Testis (tissue), 3 donors: ENCODE results near the gene GPR152. TPM values are rescaled to one million over a fixed set of nuclear protein-coding genes. Genes with fewer than 3 reads are reported as not detected.

ENCODE experiments used
- DNase-seq: peaks from one replicate; pipeline ENCODE4 v3.0.0-alpha.2; 2019
- H3K27ac ChIP-seq, 2 donors: fragments of 200-600 bp; sonication (generic); one replicate each; pipeline ENCODE4 v1.5.1; 2019
- H3K27me3 ChIP-seq: fragments of 200-600 bp; sonication (generic); one replicate; pipeline ENCODE4 v1.5.1; 2019
- H3K36me3 ChIP-seq: fragments of 200-600 bp; sonication (generic); one replicate; pipeline ENCODE4 v1.5.1; 2017; ENCODE audit warnings: low read depth; ENCODE audit errors: missing control alignments
- H3K4me1 ChIP-seq: fragments of 200-600 bp; sonication (generic); one replicate; pipeline ENCODE4 v1.5.1; 2019
- H3K4me3 ChIP-seq, 2 donors: fragments of 200-600 bp; sonication (generic); one replicate each; pipeline ENCODE4 v1.5.1; 2017 to 2019
- H3K9me3 ChIP-seq: fragments of 200-600 bp; sonication (generic); one replicate; pipeline ENCODE4 v1.5.1; 2017
- CTCF ChIP-seq, 3 experiments: fragments of 450-650 bp in 2 of 3; fragments of 200-600 bp in 1 of 3; sonication (generic) in 1 of 3; IDR thresholded peaks; one replicate each; pipeline ENCODE4 v1.5.1; 2016 to 2019; ENCODE audit warnings: antibody characterized with exemption in 3 of 3, mild to moderate bottlenecking in 2 of 3, moderate library complexity in 1 of 3
- POLR2A ChIP-seq: fragments of 450-650 bp; IDR thresholded peaks from one replicate; pipeline ENCODE4 v1.6.1; 2017; ENCODE audit warnings: antibody characterized with exemption, mild to moderate bottlenecking, moderate library complexity
- WGBS, 2 donors: methylation state at CpG; one replicate each; pipeline ENCODE4 v1.1.5; 2018; 5-methylcytosine and 5-hydroxymethylcytosine counted together
- intact Hi-C: fragments of 100-400 bp; cut with DNase I; formaldehyde crosslinking; loops from one replicate; pipeline ENCODE4 v1.15.1; 2023; ENCODE audit warnings: low total_unique reads
- polyA plus RNA-seq: library from polyadenylated mRNA; stranded (reverse); fragments of 350-450 nt; fragmentation: Illumina TruSeq; extraction: RNeasy Lipid Tissue Mini Kit (QIAGEN cat#74804); gene quantifications from one replicate; pipeline ENCODE4 v1.2.3, GENCODE V29; 2014; ENCODE audit warnings: low read depth, low replicate concordance; ENCODE audit not compliant: insufficient read depth
- total RNA-seq, 2 donors: library from RNA; depleted of rRNA; stranded (reverse); fragments of >200 nt; gene quantifications; one replicate each; pipeline ENCODE4 v1.2.3, GENCODE V29; 2016

Gene GPR152
- total and polyA plus RNA-seq, 3 donors from 2014 or later = not detected

- intact Hi-C loops = no loop called here
- no peak overlapping the region for H3K4me3 ChIP-seq
- no peaks in the 10 kb centered on the region for H3K36me3 ChIP-seq
- H3K4me1 ChIP-seq = no peaks in the 10 kb centered on the region
- no peak overlapping the region for H3K27ac ChIP-seq
- no peaks in the 10 kb centered on the region for H3K9me3 ChIP-seq
- no peaks in the 10 kb centered on the region for H3K27me3 ChIP-seq
- DNase-seq = no peak
- TF ChIP-seq CTCF (IDR thresholded peaks at IDR 0.05) = no peak
- no peak for TF ChIP-seq POLR2A
- WGBS, 2 donors = 88 to 94% methylated on average over 11 to 12 of the region's 12 CpGs
Observed at GRCh38 chr11:67457453-67457852, 4.9 kb upstream of the GPR152 start.

DNA sequence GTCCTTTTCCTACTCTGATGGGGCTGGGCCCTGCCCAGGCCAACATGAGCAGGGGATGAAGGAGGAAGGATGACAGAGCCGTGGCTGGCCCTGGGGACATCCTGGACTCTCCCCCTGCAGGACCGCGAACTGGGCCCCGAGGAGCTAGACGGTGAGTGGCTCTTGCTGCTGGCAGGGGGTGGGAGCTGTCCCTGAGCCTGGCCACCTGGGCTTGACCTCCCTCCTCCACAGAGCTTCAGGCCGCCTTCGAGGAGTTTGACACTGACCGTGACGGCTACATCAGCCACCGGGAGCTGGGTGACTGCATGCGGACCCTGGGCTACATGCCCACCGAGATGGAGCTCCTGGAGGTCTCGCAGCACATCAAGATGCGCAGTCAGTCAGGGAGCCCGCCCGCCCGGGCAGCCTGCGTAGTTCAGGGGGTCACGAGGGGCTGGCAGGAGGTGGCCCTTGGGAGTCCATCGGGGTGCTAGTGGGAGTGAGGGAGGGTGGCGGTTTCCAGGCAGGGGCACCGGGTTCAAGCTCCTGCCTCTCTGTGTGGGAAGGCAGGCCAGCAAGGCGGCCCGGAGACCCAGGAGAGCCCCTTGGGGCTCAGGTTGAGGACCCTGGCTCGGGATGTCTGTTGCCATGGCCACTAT lies 3.7 kb upstream of the GPR152 start:
- H3K4me1 ChIP-seq = no peaks in the 10 kb centered on the region
- no peak for DNase-seq
- H3K4me3 ChIP-seq = no peak overlapping the region
- H3K9me3 ChIP-seq = no peaks in the 10 kb centered on the region
- no peak for TF ChIP-seq CTCF (IDR thresholded peaks at IDR 0.05)
- no peak for TF ChIP-seq POLR2A
- WGBS, 2 donors = 50 to 74% methylated on average over 1 to 25 of the region's 25 CpGs
- intact Hi-C loops = no loop called here
- no peak overlapping the region for H3K27ac ChIP-seq
- no peaks in the 10 kb centered on the region for H3K36me3 ChIP-seq
- no peaks in the 10 kb centered on the region for H3K27me3 ChIP-seq

GRCh38 chr11:67455054-67455453 lies 2.5 kb upstream of the GPR152 start, which contains the start of gene CABP4:
CABP4 (plus strand) TSS chr11:67455354; CDS start chr11:67455424, 70 bp downstream.
- H3K4me3 ChIP-seq = no peak within 1 kb of the TSS
- intact Hi-C loops = no loop called here
- DNase-seq = no peak
- H3K27ac ChIP-seq = no peak within 1 kb of the TSS
- no peaks in the 10 kb centered on the region for H3K4me1 ChIP-seq
- H3K27me3 ChIP-seq = no peaks in the 10 kb centered on the region
- WGBS, 2 donors = 92 to 93% methylated on average over 3 of the region's 3 CpGs
- no peaks in the 10 kb centered on the region for H3K9me3 ChIP-seq
- TF ChIP-seq POLR2A = no peak
- TF ChIP-seq CTCF (IDR thresholded peaks at IDR 0.05) = no peak
- H3K36me3 ChIP-seq = no peaks in the 10 kb centered on the region

- Histone ChIP-seq H3K9me3 (no peaks in the 10 kb centered on the region), H3K27me3 (no peaks in the 10 kb centered on the region), H3K4me3 (no peak overlapping the region), H3K27ac (no peak overlapping the region), H3K4me1 (no peaks in the 10 kb centered on the region), H3K36me3 (no peaks in the 10 kb centered on the region)
- no peak for DNase-seq
- WGBS, 2 donors = 81 to 94% methylated on average over 9 to 21 of the region's 21 CpGs
- intact Hi-C loops = no loop called here
- TF ChIP-seq CTCF (IDR thresholded peaks at IDR 0.05) (no peak), POLR2A (no peak)
Observed at GRCh38 chr11:67453816-67454732, 1.5 kb upstream of the GPR152 start.
